K562 (cell line): Measurements from ENCODE around the gene DGCR6L. TPM values are rescaled to one million over a fixed set of nuclear protein-coding genes. Genes with fewer than 3 reads are reported as not detected.

ENCODE experiments used
- CBX1 ChIP-seq: sonication (generic); IDR thresholded peaks from 2 replicates; pipeline ENCODE4 v1.6.1; 2016; ENCODE audit warnings: antibody characterized with exemption, low read depth, mild to moderate bottlenecking
- CCAR2 ChIP-seq: fragments of 200-400 bp; formaldehyde crosslinking; IDR thresholded peaks from 2 replicates; pipeline ENCODE4 v1.6.1; 2017; ENCODE audit warnings: mild to moderate bottlenecking, low read depth, low read length
- CEBPB ChIP-seq: fragments of 450-650 bp; IDR thresholded peaks from 2 replicates; pipeline ENCODE4 v1.6.1; 2016; ENCODE audit warnings: missing genetic modification characterization, missing compliant biosample characterization
- FOXK2 ChIP-seq, 2 experiments: fragments of 450-650 bp; IDR thresholded peaks in 1 of 2; conservative IDR thresholded peaks in 1 of 2; 2 replicates each; pipeline ENCODE4 v1.6.1; 2016; ENCODE audit warnings: low read depth in 2 of 2, mild to moderate bottlenecking in 1 of 2
- FOXP1 ChIP-seq: sonication (generic); formaldehyde crosslinking; IDR thresholded peaks from 2 replicates; pipeline ENCODE4 v1.8.0; 2022; ENCODE audit warnings: mild to moderate bottlenecking, missing genetic modification reagents
- KLF1 ChIP-seq: fragments of 450-650 bp; IDR thresholded peaks from 2 replicates; pipeline ENCODE4 v1.6.1; 2016; ENCODE audit warnings: missing genetic modification characterization, missing compliant biosample characterization
- MCM7 ChIP-seq, 2 experiments: fragments of 450-650 bp; IDR thresholded peaks; 2 replicates each; pipeline ENCODE4 v1.6.1; 2016 to 2018
- NFIC ChIP-seq: fragments of 450-650 bp; IDR thresholded peaks from 2 replicates; pipeline ENCODE4 v1.6.1; 2017; ENCODE audit warnings: mild to moderate bottlenecking, inconsistent platforms
- NFIX ChIP-seq: fragments of 250-450 bp; sonication (Bioruptor Pico); IDR thresholded peaks from 2 replicates; pipeline ENCODE4 v1.4.0; 2020; ENCODE audit warnings: low read depth, mild to moderate bottlenecking, moderate library complexity
- NR1H2 ChIP-seq: sonication (generic); formaldehyde crosslinking; IDR thresholded peaks from 2 replicates; pipeline ENCODE4 v1.4.0; 2020; ENCODE audit warnings: mild to moderate bottlenecking, missing genetic modification reagents
- PML ChIP-seq: IDR thresholded peaks from 2 replicates; pipeline ENCODE4 v1.6.1; 2012; ENCODE audit warnings: low read length, inconsistent platforms
- RHOXF2B ChIP-seq: fragments of 250-450 bp; sonication (Bioruptor Pico); conservative IDR thresholded peaks from 2 replicates; pipeline ENCODE4 v1.5.1; 2021
- XRCC4 ChIP-seq: IDR thresholded peaks from one replicate; pipeline ENCODE4 v1.6.1; 2011; ENCODE audit not compliant: insufficient read depth, insufficient read length; ENCODE audit errors: extremely low read depth
- ZBTB7A ChIP-seq: IDR thresholded peaks from 2 replicates; pipeline ENCODE4 v1.6.1; 2011; ENCODE audit warnings: low read depth, mild to moderate bottlenecking, low read length, moderate library complexity, borderline replicate concordance; ENCODE audit not compliant: control insufficient read depth
- ZNF282 ChIP-seq: sonication (generic); formaldehyde crosslinking; IDR thresholded peaks from 2 replicates; pipeline ENCODE4 v1.8.1; 2023; ENCODE audit warnings: missing genetic modification reagents
- ZNF347 ChIP-seq: fragments of 450-650 bp; formaldehyde crosslinking; IDR thresholded peaks from 2 replicates; pipeline ENCODE4 v1.4.0; 2020; ENCODE audit warnings: low read depth, mild to moderate bottlenecking, moderate library complexity
- ZNF354B ChIP-seq: fragments of 250-450 bp; sonication (Bioruptor Pico); IDR thresholded peaks from 2 replicates; pipeline ENCODE4 v1.4.0; 2020
- ZNF449 ChIP-seq: fragments of 250-450 bp; sonication (Bioruptor Pico); IDR thresholded peaks from 2 replicates; pipeline ENCODE4 v1.8.0; 2022; ENCODE audit warnings: moderate library complexity, mild to moderate bottlenecking, inconsistent platforms
- ZNF668 ChIP-seq: fragments of 250-450 bp; sonication (Bioruptor Pico); IDR thresholded peaks from 2 replicates; pipeline ENCODE4 v1.8.0; 2022; ENCODE audit warnings: mild to moderate bottlenecking, inconsistent platforms
- ZNF778 ChIP-seq: fragments of 450-650 bp; formaldehyde crosslinking; IDR thresholded peaks from 2 replicates; pipeline ENCODE4 v1.4.0; 2020; ENCODE audit warnings: mild to moderate bottlenecking, moderate library complexity
- polyA plus RNA-seq, 8 experiments: library from polyadenylated mRNA; depleted of rRNA in 4 of 8; stranded (reverse) in 5 of 8; unstranded in 3 of 8; fragments of >200 nt; fragmentation: Nextera tagmentation in 2 of 8; fragmentation: Illumina TruSeq in 1 of 8; extraction: Ambion mirVana in 2 of 8; extraction: Trizol in 1 of 8; gene quantifications; 2 replicates each; pipeline versions ENCODE4 v1.2.1 to v1.2.3, GENCODE V29; 2011 to 2014; ENCODE audit warnings: inconsistent platforms in 1 of 8, missing spikeins in 1 of 8
- total RNA-seq, 7 experiments: library from RNA; depleted of rRNA in 6 of 7; stranded (reverse); fragments of >200 nt in 6 of 7; fragmentation: Illumina TruSeq in 2 of 7; extraction: Trizol in 2 of 7; gene quantifications; 2 replicates each; pipeline versions ENCODE4 v1.2.1 to v1.2.3, GENCODE V29; 2011 to 2021; ENCODE audit warnings: low replicate concordance in 1 of 7
- TF ChIP-seq, protein P1 (sequence below): fragments of 250-450 bp; sonication (Bioruptor Pico); IDR thresholded peaks from 2 replicates; pipeline ENCODE4 v1.4.0; 2020
- TF ChIP-seq, protein P2 (sequence below): IDR thresholded peaks from 2 replicates; pipeline ENCODE4 v1.6.1; 2012; ENCODE audit warnings: low read depth, low read length, improper control_type of control experiment, borderline replicate concordance

DGCR6L gene
- total and polyA plus RNA-seq, 9 of the 15 experiments (the other 6 are each of a cell fraction or from before 2014, with no cell fraction given), result 3.6 to 151 (median 51.0) TPM

DNA sequence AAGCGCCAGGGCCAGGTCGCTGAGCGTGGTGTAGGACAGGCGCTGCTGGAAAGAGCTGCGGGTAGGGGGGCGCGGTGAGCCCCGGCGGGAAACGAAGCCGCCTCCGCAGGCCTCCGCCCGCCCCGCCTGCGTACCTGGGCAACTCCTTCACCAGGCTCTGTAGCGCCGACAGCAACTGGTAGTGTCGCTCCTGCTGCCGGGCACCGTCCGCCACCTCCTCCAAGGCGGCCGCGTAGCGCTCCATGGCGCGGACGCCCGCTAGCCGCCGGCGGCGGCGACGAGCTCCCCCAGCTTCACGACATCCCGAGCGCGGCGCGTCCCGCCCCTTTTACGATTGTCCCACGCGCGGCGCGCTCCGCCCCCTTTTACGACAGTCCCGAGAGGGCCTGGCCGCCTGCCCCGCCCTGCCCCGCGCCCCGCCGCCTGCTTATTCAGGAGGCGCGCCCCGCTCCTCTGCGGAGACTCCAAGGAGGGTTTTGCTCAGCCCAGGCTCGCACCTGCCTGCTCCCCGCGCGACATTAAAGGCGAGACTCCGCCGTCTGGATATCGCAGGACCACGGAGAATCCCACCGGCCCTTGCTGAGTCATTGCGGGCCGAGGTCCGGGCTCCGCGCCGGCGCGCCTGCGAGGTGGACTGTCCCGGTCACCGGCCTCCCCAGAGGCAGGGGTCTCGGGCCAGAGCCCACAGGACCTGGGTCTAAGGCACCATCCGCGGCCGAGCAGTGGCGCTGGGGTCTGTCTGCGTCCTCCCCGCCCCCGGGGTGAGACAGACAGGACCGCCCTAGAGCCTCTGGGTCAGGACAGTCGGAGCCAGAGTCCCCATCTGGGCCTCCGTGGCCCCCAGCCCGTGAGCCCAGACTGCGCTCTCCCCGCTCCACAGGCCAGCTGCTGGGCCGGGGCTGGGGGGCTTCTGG lies at the start of gene DGCR6L (continued):
- TF ChIP-seq, protein P1, sequence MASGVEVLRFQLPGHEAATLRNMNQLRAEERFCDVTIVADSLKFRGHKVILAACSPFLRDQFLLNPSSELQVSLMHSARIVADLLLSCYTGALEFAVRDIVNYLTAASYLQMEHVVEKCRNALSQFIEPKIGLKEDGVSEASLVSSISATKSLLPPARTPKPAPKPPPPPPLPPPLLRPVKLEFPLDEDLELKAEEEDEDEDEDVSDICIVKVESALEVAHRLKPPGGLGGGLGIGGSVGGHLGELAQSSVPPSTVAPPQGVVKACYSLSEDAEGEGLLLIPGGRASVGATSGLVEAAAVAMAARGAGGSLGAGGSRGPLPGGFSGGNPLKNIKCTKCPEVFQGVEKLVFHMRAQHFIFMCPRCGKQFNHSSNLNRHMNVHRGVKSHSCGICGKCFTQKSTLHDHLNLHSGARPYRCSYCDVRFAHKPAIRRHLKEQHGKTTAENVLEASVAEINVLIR, result peak; percentile 72
- TF ChIP-seq ZBTB7A (peak; percentile 96), FOXK2 (conservative IDR thresholded peaks at IDR 0.05 in 1 of 2, IDR thresholded peaks at IDR 0.05 in 1 of 2; ENCODE audit: low read depth in 2 of 2) (peak in 1 of 2 experiments; percentile 57; a peak in 3 of 4 replicates), XRCC4 (no peak), ZNF354B (CRISPR knock-in tag) (0 out of 2 replicates have a peak, but pooled peaks have one; percentile 48), ZNF668 (CRISPR knock-in tag) (no peak), MCM7 (IDR thresholded peaks at IDR 0.05) (no peak), FOXP1 (CRISPR knock-in tag) (peak; percentile 88; the same call in 1 of the 2 replicates), ZNF347 (CRISPR knock-in tag) (no peak; the same call in 1 of the 2 replicates), CEBPB (tag) (no peak), NR1H2 (CRISPR knock-in tag) (peak; percentile 96), NFIX (no peak), CBX1 (peak; percentile 91; the same call in 1 of the 2 replicates), CCAR2 (no peak), ZNF449 (no peak), PML (peak; percentile 81), ZNF778 (CRISPR knock-in tag) (no peak), KLF1 (tag) (peak; percentile 68; the same call in 1 of the 2 replicates), RHOXF2B (CRISPR knock-in tag) (peak; percentile 91; the same call in 1 of the 2 replicates), ZNF282 (CRISPR knock-in tag) (peak; percentile 94; the same call in 1 of the 2 replicates), NFIC (no peak)
- TF ChIP-seq, protein P2, sequence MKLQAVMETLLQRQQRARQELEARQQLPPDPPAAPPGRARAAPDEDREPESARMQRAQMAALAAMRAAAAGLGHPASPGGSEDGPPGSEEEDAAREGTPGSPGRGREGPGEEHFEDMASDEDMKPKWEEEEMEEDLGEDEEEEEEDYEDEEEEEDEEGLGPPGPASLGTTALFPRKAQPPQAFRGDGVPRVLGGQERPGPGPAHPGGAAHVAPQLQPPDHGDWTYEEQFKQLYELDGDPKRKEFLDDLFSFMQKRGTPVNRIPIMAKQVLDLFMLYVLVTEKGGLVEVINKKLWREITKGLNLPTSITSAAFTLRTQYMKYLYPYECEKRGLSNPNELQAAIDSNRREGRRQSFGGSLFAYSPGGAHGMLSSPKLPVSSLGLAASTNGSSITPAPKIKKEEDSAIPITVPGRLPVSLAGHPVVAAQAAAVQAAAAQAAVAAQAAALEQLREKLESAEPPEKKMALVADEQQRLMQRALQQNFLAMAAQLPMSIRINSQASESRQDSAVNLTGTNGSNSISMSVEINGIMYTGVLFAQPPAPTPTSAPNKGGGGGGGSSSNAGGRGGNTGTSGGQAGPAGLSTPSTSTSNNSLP, result no peak
